Activated CD8-positive, alpha-beta T cell treated with anti-CD3 and anti-CD28 coated beads for 36 hours (primary cell): ENCODE measurements around the gene MMP10. TPM values are rescaled to one million over a fixed set of nuclear protein-coding genes. Genes with fewer than 3 reads are reported as not detected.

Experiments
- ATAC-seq: fragments of 200-7000 bp; cut with Tn5 transposase; one replicate; pipeline ENCODE4 v1.10.0; 2021; ENCODE audit warnings: mild to moderate bottlenecking, moderate library complexity
- CTCF ChIA-PET: fragments of 350-600 bp; sonication (Branson Sonifier 250); formaldehyde crosslinking; loops from one replicate; lab custom pipeline; 2021; ENCODE audit warnings: antibody characterized with exemption; lab: Charles Lee
- POLR2A ChIA-PET: fragments of 350-600 bp; sonication (Branson Sonifier 250); formaldehyde crosslinking; loops from one replicate; lab custom pipeline; 2021; ENCODE audit warnings: antibody characterized with exemption; lab: Charles Lee
- DNase-seq: peaks from one replicate; pipeline ENCODE4 v3.0.0-alpha.2; 2020
- H3K27ac Mint-ChIP-seq: one replicate; pipeline ENCODE4 v1.8.0; 2021; ENCODE audit warnings: mild to moderate bottlenecking, mixed read lengths
- H3K27me3 Mint-ChIP-seq: one replicate; pipeline ENCODE4 v1.8.0; 2021; ENCODE audit warnings: mixed read lengths
- H3K36me3 Mint-ChIP-seq: one replicate; pipeline ENCODE4 v1.8.0; 2021; ENCODE audit warnings: low read depth, mixed read lengths
- H3K4me1 Mint-ChIP-seq: one replicate; pipeline ENCODE4 v1.8.0; 2021; ENCODE audit warnings: low read depth, mixed read lengths
- H3K4me3 Mint-ChIP-seq: one replicate; pipeline ENCODE4 v1.8.0; 2021; ENCODE audit warnings: mild to moderate bottlenecking, moderate library complexity, mixed read lengths
- H3K9me3 Mint-ChIP-seq: one replicate; pipeline ENCODE4 v1.8.0; 2021; ENCODE audit warnings: mixed read lengths
- CTCF ChIP-seq: fragments of 200-600 bp; IDR thresholded peaks from one replicate; pipeline ENCODE4 v1.8.0; 2022; ENCODE audit warnings: antibody characterized with exemption, mild to moderate bottlenecking
- intact Hi-C: fragments of 100-400 bp; cut with micrococcal nuclease; formaldehyde crosslinking; loops from one replicate; pipeline ENCODE4 v1.10.0; 2022
- total RNA-seq, 2 experiments: library from RNA; stranded (reverse); gene quantifications; one replicate each; pipeline ENCODE4 v1.2.3, GENCODE V29; 2021

MMP10 gene
- total RNA-seq, 2 experiments from 2014 or later, result not detected

- no peaks in the 10 kb centered on the region for H3K9me3 Mint-ChIP-seq
- intact Hi-C loops, result no loop called here
- H3K4me3 Mint-ChIP-seq, result no peak overlapping the region
- no peaks in the 10 kb centered on the region for H3K4me1 Mint-ChIP-seq
- no peaks in the 10 kb centered on the region for H3K36me3 Mint-ChIP-seq
- ATAC-seq (no peak), DNase-seq (no peak)
- no peak for TF ChIP-seq CTCF
- ChIA-PET CTCF (no interaction called here), POLR2A (no interaction called here)
- no peak overlapping the region for H3K27ac Mint-ChIP-seq
- H3K27me3 Mint-ChIP-seq, result peaks cover 4% of the 10 kb centered on the region
These were observed 4.0 kb upstream of the MMP10 start for GRCh38 chr11:102784380-102784779.

- H3K27me3 Mint-ChIP-seq, result peaks cover 4% of the 10 kb centered on the region
- ATAC-seq, result no peak
- no peaks in the 10 kb centered on the region for H3K4me1 Mint-ChIP-seq
- intact Hi-C loops, result no loop called here
- ChIA-PET POLR2A (no interaction called here), CTCF (interaction anchor here (1.7 kb wide), 1 partner anchor 8 kb away, joined by 4 read pairs; no protein-coding TSS in a partner anchor)
- DNase-seq, result no peak
- no peaks in the 10 kb centered on the region for H3K9me3 Mint-ChIP-seq
- TF ChIP-seq CTCF, result no peak
- no peak overlapping the region for H3K27ac Mint-ChIP-seq
- H3K4me3 Mint-ChIP-seq, result no peak overlapping the region
- no peaks in the 10 kb centered on the region for H3K36me3 Mint-ChIP-seq
These were observed 3.3 kb upstream of the MMP10 start for GRCh38 chr11:102783720-102784119.

GRCh38 chr11:102783016-102783415, 2.6 kb upstream of the MMP10 start:
- POLR2A ChIA-PET, result no interaction called here
- Mint-ChIP-seq H3K4me3 (no peak overlapping the region), H3K9me3 (no peaks in the 10 kb centered on the region), H3K27me3 (peaks cover 4% of the 10 kb centered on the region), H3K27ac (no peak overlapping the region), H3K36me3 (no peaks in the 10 kb centered on the region), H3K4me1 (no peaks in the 10 kb centered on the region)
- ATAC-seq, result no peak
- intact Hi-C loops, result no loop called here
- CTCF ChIA-PET, result interaction anchor here (1.7 kb wide), 1 partner anchor 9 kb away, joined by 4 read pairs; no protein-coding TSS in a partner anchor
- no peak for DNase-seq
- no peak for TF ChIP-seq CTCF

- no peaks in the 10 kb centered on the region for H3K9me3 Mint-ChIP-seq
- no peak for DNase-seq
- CTCF ChIA-PET, result no interaction called here
- no peaks in the 10 kb centered on the region for H3K36me3 Mint-ChIP-seq
- no peak overlapping the region for H3K27ac Mint-ChIP-seq
- ATAC-seq, result no peak
- no peak overlapping the region for H3K4me3 Mint-ChIP-seq
- intact Hi-C loops, result no loop called here
- no peaks in the 10 kb centered on the region for H3K4me1 Mint-ChIP-seq
- POLR2A ChIA-PET, result no interaction called here
- TF ChIP-seq CTCF, result no peak
- H3K27me3 Mint-ChIP-seq, result peaks cover 4% of the 10 kb centered on the region
These were observed 1.2 kb upstream of the MMP10 start for GRCh38 chr11:102781676-102782075.

- Mint-ChIP-seq H3K27ac (no peak overlapping the region), H3K4me3 (no peak overlapping the region), H3K4me1 (no peaks in the 10 kb centered on the region), H3K27me3 (peaks cover 10% of the 10 kb centered on the region), H3K9me3 (no peaks in the 10 kb centered on the region), H3K36me3 (no peaks in the 10 kb centered on the region)
- ChIA-PET POLR2A (no interaction called here), CTCF (interaction anchor here (0.7 to 1.5 kb wide), 2 partner anchors 42 to 164 kb away, joined by 3 read pairs; no protein-coding TSS in a partner anchor)
- intact Hi-C loops, result no loop called here
- no peak for TF ChIP-seq CTCF
- DNase-seq (no peak), ATAC-seq (no peak)
These were observed 4.0 kb downstream of the MMP10 start for GRCh38 chr11:102776454-102776853.
